GM12878 (cell line): Measurements from ENCODE around the gene NOS1AP.

Experiments used
- CHD4 ChIP-seq: fragments of 200-600 bp; sonication (generic); IDR thresholded peaks from 2 replicates; pipeline ENCODE4 v1.6.1; 2016; ENCODE audit warnings: mild to moderate bottlenecking
- EED ChIP-seq: sonication (generic); IDR thresholded peaks from 2 replicates; pipeline ENCODE4 v1.6.1; 2016; ENCODE audit warnings: antibody characterized with exemption, low read depth
- ELK1 ChIP-seq: IDR thresholded peaks from 2 replicates; pipeline ENCODE4 v1.6.1; 2012; ENCODE audit warnings: low read depth, low read length, improper control_type of control experiment

DNA sequence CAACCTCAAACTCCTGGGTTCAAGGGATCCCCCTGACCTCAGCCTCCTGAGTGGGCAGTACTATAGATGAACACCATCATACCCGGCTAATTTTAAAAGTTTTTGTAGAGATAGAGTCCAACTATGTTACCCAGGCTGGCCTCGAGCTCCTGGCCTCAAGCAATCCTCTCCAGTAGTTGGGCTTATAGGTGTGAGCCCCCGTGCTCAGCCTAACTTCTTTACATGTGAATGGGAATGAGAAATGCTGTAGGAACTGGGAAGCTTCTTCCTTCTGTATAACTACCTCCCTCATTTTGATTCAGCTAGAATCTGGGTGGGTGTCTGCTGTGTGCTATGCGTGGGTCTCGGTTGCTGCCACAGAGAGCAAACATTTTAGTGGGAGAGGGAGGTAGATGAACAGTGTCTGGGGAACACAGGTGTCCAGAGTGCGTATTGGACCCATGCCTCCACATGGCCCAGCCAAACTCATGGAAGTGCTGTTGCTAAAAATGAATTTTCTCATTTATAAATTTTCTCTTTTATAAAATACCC is 150.6 kb downstream of the NOS1AP start:
- TF ChIP-seq EED = no peak
- TF ChIP-seq ELK1 = no peak
- TF ChIP-seq CHD4 = no peak
